Measurements from ENCODE around the gene SGIP1. TPM values are rescaled to one million over a fixed set of nuclear protein-coding genes. Genes with fewer than 3 reads are reported as not detected.
A peak's percentile ranks its signal among the peaks of the same experiment; 100 is the strongest.

SGIP1 gene
- total and polyA plus RNA-seq, 2 of the 8 experiments (the other 6 are each of a cell fraction or from before 2014, with no cell fraction given), result 1.4 to 2.1 TPM

DNA sequence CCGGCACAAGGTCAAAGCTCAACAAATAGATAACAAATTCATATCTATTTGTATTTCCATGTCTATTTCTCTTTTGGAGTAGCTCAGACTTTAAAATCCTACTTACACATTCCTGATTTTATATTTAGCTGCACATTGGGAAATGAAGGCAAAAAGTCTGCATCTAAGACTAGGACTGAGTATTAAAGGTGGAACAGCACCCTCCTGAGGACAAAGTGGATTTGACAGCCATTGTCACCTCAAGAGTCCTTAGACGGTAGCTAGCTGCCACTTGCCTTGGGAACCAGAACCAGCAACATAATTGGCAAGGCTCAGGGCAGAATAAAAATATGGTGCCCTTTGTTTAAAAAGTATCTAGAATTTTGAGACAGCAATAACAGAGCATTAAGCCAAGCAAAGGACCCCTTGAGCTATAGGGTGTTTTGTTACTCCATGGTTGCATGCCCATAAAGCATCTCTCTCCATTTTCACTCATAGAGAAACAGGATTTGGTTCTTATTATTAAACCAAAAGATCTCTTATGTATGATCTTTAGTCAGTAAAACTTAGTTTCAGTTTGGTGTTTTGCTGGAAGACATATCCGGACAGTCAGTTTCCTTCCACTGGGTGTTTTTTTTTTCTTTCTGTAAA is 30.0 kb upstream of the SGIP1 start:
- Histone ChIP-seq H3K79me1 (ENCODE audit: low read depth, low read length) (no peaks in the 10 kb centered on the region), H3K18ac (ENCODE audit: extremely low read depth, low read length) (no peak overlapping the region), H3K23ac (ENCODE audit: insufficient read length) (no peak overlapping the region), H3K4ac (replicated peaks; ENCODE audit: insufficient read length, low read depth, low read length) (no peak overlapping the region), H4K91ac (replicated peaks; ENCODE audit: insufficient read length, low read length) (no peak overlapping the region), H2BK12ac (ENCODE audit: low read depth, low read length) (no peak overlapping the region), H4K20me1 (replicated peaks in 1 of 2; ENCODE audit: control insufficient read depth in 1 of 2, insufficient read depth in 2 of 2, low read length in 2 of 2) (no peaks in the 10 kb centered on the region), H4K8ac (ENCODE audit: extremely low read depth, insufficient read depth, low read length) (no peak overlapping the region), H3K4me2 (ENCODE audit: insufficient read depth in 1 of 2, low read depth in 2 of 2, low read length in 2 of 2) (no peak overlapping the region), H3K56ac (replicated peaks; ENCODE audit: insufficient read length, low read depth, low read length) (no peak overlapping the region), H2BK20ac (ENCODE audit: low read length) (no peak overlapping the region), H3K9ac (replicated peaks in 1 of 4; ENCODE audit: extremely low read depth in 1 of 4, low read depth in 3 of 4, low read length in 3 of 4) (no peak overlapping the region), H3K23me2 (ENCODE audit: low read depth, low read length) (no peaks in the 10 kb centered on the region), H3K27me3 (replicated peaks in 1 of 4; ENCODE audit: control insufficient read depth in 3 of 4, extremely low read depth in 1 of 4, insufficient read depth in 3 of 4, low read length in 3 of 4) (no peaks in the 10 kb centered on the region), H2BK5ac (ENCODE audit: low read depth, low read length) (no peak overlapping the region), H3K79me2 (ENCODE audit: control insufficient read depth in 1 of 2, insufficient read depth in 2 of 2, low read length in 2 of 2) (no peaks in the 10 kb centered on the region), H3K4me1 (replicated peaks in 1 of 4; ENCODE audit: control insufficient read depth in 3 of 4, insufficient read depth in 4 of 4, low read length in 3 of 4) (no peaks in the 10 kb centered on the region), H3K9me3 (ENCODE audit: insufficient read depth in 2 of 2, low read depth in 1 of 2, low read length in 1 of 2) (no peaks in the 10 kb centered on the region), H2AFZ (ENCODE audit: low read length) (no peak overlapping the region), H2BK15ac (ENCODE audit: low read length) (no peak overlapping the region), H2AK5ac (ENCODE audit: low read depth, low read length) (no peak overlapping the region), H3K36me3 (ENCODE audit: control insufficient read depth in 2 of 4, insufficient read depth in 4 of 4, low read length in 3 of 4) (no peaks in the 10 kb centered on the region), H3K14ac (ENCODE audit: insufficient read length) (no peak overlapping the region), H3K27ac (ENCODE audit: low read depth, low read length) (no peak overlapping the region), H2BK120ac (replicated peaks; ENCODE audit: low read depth, low read length) (no peak overlapping the region), H3K4me3 (ENCODE audit: extremely low read depth in 1 of 4, insufficient read depth in 2 of 4, low read depth in 3 of 4, low read length in 4 of 4) (no peak overlapping the region), H4K5ac (ENCODE audit: insufficient read length, low read depth, low read length) (no peak overlapping the region)
- ChIA-PET CTCF (ENCODE audit: partially characterized antibody) (interaction anchor here (0.6 to 5.4 kb wide), 44 partner anchors 9 to 375 kb away, joined by 3 to 53 read pairs (median 4); partner anchors contain the start of gene SGIP1), POLR2A (ENCODE audit: partially characterized antibody) (no interaction called here)
- 77% methylated on average over 3 of the region's 3 CpGs; no CpG with 5 or more reads in 1 of the 2 experiments for WGBS, 2 experiments (ENCODE audit: extremely low coverage in 1 of 2, insufficient coverage in 1 of 2, insufficient read length in 1 of 2, insufficient replicate concordance in 2 of 2, low coverage in 1 of 2, low lambda C conversion rate in 2 of 2, missing lambda C conversion rate in 1 of 2)
- DNase-seq (ENCODE audit: low read depth in 1 of 2, low spot score in 2 of 2) (peak; percentile 7 to 68), FAIRE-seq (peak; percentile 93)
- TF ChIP-seq RAD21 (IDR thresholded peaks at IDR 0.05 in 1 of 2, conservative IDR thresholded peaks at IDR 0.05 in 1 of 2; ENCODE audit: low read depth in 2 of 2, low read length in 2 of 2), result peak; percentile 81 to 90
- TF ChIP-seq MAFK (IDR thresholded peaks at IDR 0.05; ENCODE audit: low read depth, low read length), result no peak
- TF ChIP-seq, protein P1, sequence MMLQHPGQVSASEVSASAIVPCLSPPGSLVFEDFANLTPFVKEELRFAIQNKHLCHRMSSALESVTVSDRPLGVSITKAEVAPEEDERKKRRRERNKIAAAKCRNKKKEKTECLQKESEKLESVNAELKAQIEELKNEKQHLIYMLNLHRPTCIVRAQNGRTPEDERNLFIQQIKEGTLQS (IDR thresholded peaks at IDR 0.05; ENCODE audit: insufficient read depth, low read depth, low read length), result no peak
- no peak for TF ChIP-seq GTF2F1 (IDR thresholded peaks at IDR 0.05; ENCODE audit: borderline replicate concordance, low read depth, low read length)
- TF ChIP-seq RBBP5 (IDR thresholded peaks at IDR 0.05; ENCODE audit: borderline replicate concordance, low read depth, low read length), result no peak
- peak; percentile 50 to 86 (median 71) for TF ChIP-seq CTCF (IDR thresholded peaks at IDR 0.05; ENCODE audit: control extremely low read depth in 1 of 3, insufficient read depth in 1 of 3, low read depth in 1 of 3, low read length in 3 of 3)
- no peak for TF ChIP-seq RNF2 (IDR thresholded peaks at IDR 0.05; ENCODE audit: borderline replicate concordance, low read depth, low read length, missing control alignments, poor library complexity, severe bottlenecking)
- TF ChIP-seq YY1 (IDR thresholded peaks at IDR 0.05; ENCODE audit: low read depth, low read length), result peak; percentile 58; the same call in 1 of the 2 replicates
- no peak for TF ChIP-seq FOSL1 (IDR thresholded peaks at IDR 0.05; ENCODE audit: insufficient read depth, low read depth, low read length)
